ENCODE data around the gene HECW1. TPM values are rescaled to one million over a fixed set of nuclear protein-coding genes. Genes with fewer than 3 reads are reported as not detected.

Gene HECW1
- total and polyA plus RNA-seq, 10 of the 15 experiments (the other 5 are each of a cell fraction or from before 2014, with no cell fraction given), result under 0.01 to 0.31 (median 0.04) TPM; not detected in 3

GRCh38 chr7:43212921-43213320 lies 100.5 kb downstream of the HECW1 start:
- in situ Hi-C loops (cut with MboI), result no loop called here
- intact Hi-C loops (cut with micrococcal nuclease; ENCODE audit: unreplicated experiment), result no loop called here
- no TSS peak for BruUV-seq (replicated peaks)
- TF ChIP-seq FOXM1 (IDR thresholded peaks at IDR 0.05; ENCODE audit: low read depth, low read length) (no peak), PML (IDR thresholded peaks at IDR 0.05; ENCODE audit: low read length) (no peak), SUPT20H (IDR thresholded peaks at IDR 0.05; ENCODE audit: borderline replicate concordance, control insufficient read depth, low read depth, low read length) (no peak), RAD51 (IDR thresholded peaks at IDR 0.05) (no peak), ESRRA (IDR thresholded peaks at IDR 0.05; ENCODE audit: low read length) (no peak), ZBTB11 (CRISPR knock-in tag; IDR thresholded peaks at IDR 0.05) (no peak), ZNF217 (IDR thresholded peaks at IDR 0.05) (no peak), EGR1 (IDR thresholded peaks at IDR 0.05; ENCODE audit: borderline replicate concordance in 1 of 2, low read depth in 2 of 2, low read length in 2 of 2) (no peak), NBN (IDR thresholded peaks at IDR 0.05) (no peak), SREBF1 (IDR thresholded peaks at IDR 0.05; ENCODE audit: low read length) (no peak), IRF5 (IDR thresholded peaks at IDR 0.05; ENCODE audit: borderline replicate concordance) (no peak), PBX3 (IDR thresholded peaks at IDR 0.05; ENCODE audit: insufficient replicate concordance, low read depth, low read length) (no peak), IRF4 (IDR thresholded peaks at IDR 0.05; ENCODE audit: low read depth, low read length) (no peak), HDAC2 (IDR thresholded peaks at IDR 0.05) (no peak), GABPA (IDR thresholded peaks at IDR 0.05; ENCODE audit: low read depth) (no peak)
- Histone ChIP-seq H3K27ac (ENCODE audit: control insufficient read depth, insufficient read depth) (no peak overlapping the region), H3K9ac (ENCODE audit: control insufficient read depth, insufficient read depth, low read length) (no peak overlapping the region), H3K4me1 (ENCODE audit: control insufficient read depth, insufficient read depth, low read length) (no peaks in the 10 kb centered on the region), H3K4me3 (no peak overlapping the region), H3K9me3 (replicated peaks; ENCODE audit: control insufficient read depth, insufficient read depth, low read length) (no peaks in the 10 kb centered on the region), H3K27me3 (replicated peaks in 1 of 2; ENCODE audit: control insufficient read depth in 2 of 2, insufficient read depth in 2 of 2, low read length in 1 of 2) (no peaks in the 10 kb centered on the region; a peak in 2 of 4 replicates), H3K79me2 (ENCODE audit: control insufficient read depth, insufficient read depth, low read length) (no peaks in the 10 kb centered on the region), H3K36me3 (ENCODE audit: control insufficient read depth in 2 of 2, insufficient read depth in 2 of 2, low read length in 1 of 2) (no peaks in the 10 kb centered on the region), H4K20me1 (ENCODE audit: control insufficient read depth, insufficient read depth) (no peaks in the 10 kb centered on the region), H3K4me2 (ENCODE audit: control insufficient read depth, insufficient read depth) (no peak overlapping the region), H2AFZ (ENCODE audit: control insufficient read depth, low read depth, low read length) (no peak overlapping the region)
- FAIRE-seq (no peak), ATAC-seq (no peak), DNase-seq (ENCODE audit: low read depth, low spot score) (no peak)
- ChIA-PET CTCF (interaction anchor here (1.0 kb wide), 1 partner anchor 14 kb away, joined by 3 read pairs; no protein-coding TSS in a partner anchor), SMC1A (ENCODE audit: uncharacterized antibody, unreplicated experiment) (no interaction called here), RAD21 (ENCODE audit: unreplicated experiment) (no interaction called here), POLR2A (no interaction called here)
- WGBS (ENCODE audit: insufficient coverage, insufficient replicate concordance, low lambda C conversion rate, missing lambda C conversion rate), result 0% methylated on average over 3 of the region's 3 CpGs

Measured in GM12878 (cell line).